Activated naive CD8-positive, alpha-beta T cell treated with anti-CD3 and anti-CD28 coated beads, Interleukin-2, amount 10 ng/mL, durations not matched to agents 7 days and 5 days (primary cell): Measurements from ENCODE around the gene CD93. TPM values are rescaled to one million over a fixed set of nuclear protein-coding genes. Genes with fewer than 3 reads are reported as not detected.

ENCODE experiments used
- ATAC-seq: fragments of 150-1000 bp; cut with Tn5 transposase; one replicate; pipeline ENCODE4 v1.10.0; 2021; ENCODE audit warnings: low read depth, moderate library complexity
- POLR2A ChIA-PET: fragments of 350-600 bp; sonication (Branson Sonifier 250); formaldehyde crosslinking; loops from one replicate; lab custom pipeline; 2021; ENCODE audit warnings: antibody characterized with exemption; lab: Charles Lee
- DNase-seq: peaks from one replicate; pipeline ENCODE4 v3.0.0; 2021
- H3K27ac Mint-ChIP-seq: one replicate; pipeline ENCODE4 v1.8.0; 2022; ENCODE audit warnings: mild to moderate bottlenecking, mixed read lengths
- H3K27me3 Mint-ChIP-seq: one replicate; pipeline ENCODE4 v1.8.0; 2022; ENCODE audit warnings: mild to moderate bottlenecking, moderate library complexity, mixed read lengths
- H3K36me3 Mint-ChIP-seq: one replicate; pipeline ENCODE4 v1.8.0; 2021; ENCODE audit warnings: mild to moderate bottlenecking, mixed read lengths
- H3K4me1 Mint-ChIP-seq: one replicate; pipeline ENCODE4 v1.8.0; 2021; ENCODE audit warnings: mixed read lengths
- H3K4me3 Mint-ChIP-seq: one replicate; pipeline ENCODE4 v1.8.0; 2022; ENCODE audit warnings: mild to moderate bottlenecking, moderate library complexity, mixed read lengths
- H3K9me3 Mint-ChIP-seq: one replicate; pipeline ENCODE4 v1.8.0; 2021; ENCODE audit warnings: mixed read lengths
- total RNA-seq, 2 experiments: library from RNA; stranded (reverse); gene quantifications; one replicate each; pipeline ENCODE4 v1.2.3, GENCODE V29; 2021

CD93 gene
- total RNA-seq, 2 experiments from 2014 or later: 0.47 to 0.48 TPM

GRCh38 chr20:23099791-23100719 is 13.9 kb upstream of the CD93 start:
- POLR2A ChIA-PET: no interaction called here
- H3K27me3 Mint-ChIP-seq: peaks cover 2% of the 10 kb centered on the region

DNA sequence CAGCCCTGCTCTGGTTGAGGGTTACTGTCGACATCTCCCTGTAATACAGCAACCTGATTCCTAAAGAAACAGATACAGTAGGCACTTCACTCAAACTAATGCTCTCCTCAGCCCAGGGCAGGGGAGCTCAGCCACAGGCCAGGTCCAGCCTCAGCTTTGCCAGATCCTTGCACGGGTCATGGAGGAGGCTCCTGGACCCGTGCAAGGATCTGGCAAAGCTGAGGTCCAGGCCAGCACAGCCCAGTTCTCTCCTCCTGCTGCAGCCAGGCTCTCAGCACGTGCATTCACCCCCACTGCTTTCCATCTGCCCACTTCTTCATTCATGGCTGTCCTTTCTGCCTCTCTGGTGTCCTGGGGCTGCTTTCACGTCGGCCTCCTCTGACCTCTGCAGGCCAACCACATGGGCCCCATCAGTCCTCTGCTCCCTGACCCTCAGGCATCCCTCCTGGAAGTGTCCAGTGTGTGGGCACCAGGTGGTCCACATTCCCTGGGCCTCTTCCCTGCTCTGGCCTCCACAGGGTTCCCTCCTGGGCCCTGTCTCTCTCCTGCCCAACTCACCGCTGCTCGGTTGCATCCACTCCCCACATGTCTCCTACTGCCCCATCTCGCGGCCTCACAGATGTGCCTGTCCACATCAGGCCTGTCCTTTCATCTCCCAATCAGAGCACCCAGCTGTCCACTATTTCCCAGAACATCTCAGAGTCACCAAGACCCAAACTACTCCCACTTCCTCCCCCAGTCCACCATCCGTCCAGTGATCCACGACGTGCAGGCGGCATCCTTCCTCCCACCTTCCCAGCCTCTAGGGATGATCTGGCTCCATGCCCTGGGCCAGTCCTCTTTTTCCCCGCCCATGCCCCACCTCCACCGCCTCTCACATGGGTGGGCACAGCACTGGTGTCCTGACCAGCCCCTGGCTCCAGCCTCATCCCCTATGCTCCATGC is 11.8 kb upstream of the CD93 start:
- Mint-ChIP-seq H3K9me3 (no peaks in the 10 kb centered on the region), H3K27me3 (peaks cover 2% of the 10 kb centered on the region), H3K27ac (no peak overlapping the region), H3K4me3 (no peak overlapping the region), H3K36me3 (no peaks in the 10 kb centered on the region), H3K4me1 (no peaks in the 10 kb centered on the region)
- POLR2A ChIA-PET: no interaction called here
- DNase-seq: no peak
- ATAC-seq: no peak

More at GRCh38 chr20:23099791-23100719, 13.9 kb upstream of the CD93 start:
- Mint-ChIP-seq H3K4me1 (peaks cover 1% of the 10 kb centered on the region), H3K9me3 (no peaks in the 10 kb centered on the region), H3K4me3 (no peak overlapping the region), H3K36me3 (no peaks in the 10 kb centered on the region), H3K27ac (no peak overlapping the region)
- DNase-seq: no peak
- no peak for ATAC-seq

DNA sequence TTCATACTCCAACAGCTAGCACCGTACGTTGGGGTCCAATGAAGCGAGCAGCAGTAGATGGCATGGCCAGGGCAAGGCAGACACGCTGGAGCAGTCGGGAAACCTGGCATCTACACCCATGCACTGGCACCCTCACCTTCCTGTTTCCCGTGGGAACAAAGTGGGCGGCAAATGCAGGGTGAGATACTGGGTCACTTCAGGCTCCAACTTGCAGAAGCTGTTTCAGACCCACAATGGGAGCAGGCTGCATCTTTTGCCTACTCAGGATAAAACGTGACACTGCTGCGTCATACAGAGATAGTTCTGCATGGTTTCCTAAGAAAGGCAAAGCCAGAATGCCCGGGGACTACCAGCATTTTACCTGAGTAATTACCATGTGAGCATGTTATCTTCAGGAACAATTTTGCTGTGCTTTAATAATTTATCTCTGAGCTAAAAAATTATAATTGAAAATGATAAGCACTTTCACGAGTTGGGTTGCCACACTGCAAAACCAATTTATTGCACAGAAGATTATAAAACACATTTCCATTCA is 10.9 kb upstream of the CD93 start:
- H3K36me3 Mint-ChIP-seq: no peaks in the 10 kb centered on the region
- H3K4me3 Mint-ChIP-seq: no peak overlapping the region
- H3K4me1 Mint-ChIP-seq: no peaks in the 10 kb centered on the region
- H3K27ac Mint-ChIP-seq: no peak overlapping the region
- H3K9me3 Mint-ChIP-seq: no peaks in the 10 kb centered on the region
- DNase-seq (no peak), ATAC-seq (no peak)
- POLR2A ChIA-PET: no interaction called here
- peaks cover 2% of the 10 kb centered on the region for H3K27me3 Mint-ChIP-seq

GRCh38 chr20:23096097-23096496 is 10.0 kb upstream of the CD93 start:
- DNase-seq: no peak
- Mint-ChIP-seq H3K4me1 (no peaks in the 10 kb centered on the region), H3K27me3 (peaks cover 2% of the 10 kb centered on the region), H3K36me3 (no peaks in the 10 kb centered on the region), H3K27ac (no peak overlapping the region), H3K4me3 (no peak overlapping the region), H3K9me3 (no peaks in the 10 kb centered on the region)
- POLR2A ChIA-PET: no interaction called here
- ATAC-seq: no peak

DNA sequence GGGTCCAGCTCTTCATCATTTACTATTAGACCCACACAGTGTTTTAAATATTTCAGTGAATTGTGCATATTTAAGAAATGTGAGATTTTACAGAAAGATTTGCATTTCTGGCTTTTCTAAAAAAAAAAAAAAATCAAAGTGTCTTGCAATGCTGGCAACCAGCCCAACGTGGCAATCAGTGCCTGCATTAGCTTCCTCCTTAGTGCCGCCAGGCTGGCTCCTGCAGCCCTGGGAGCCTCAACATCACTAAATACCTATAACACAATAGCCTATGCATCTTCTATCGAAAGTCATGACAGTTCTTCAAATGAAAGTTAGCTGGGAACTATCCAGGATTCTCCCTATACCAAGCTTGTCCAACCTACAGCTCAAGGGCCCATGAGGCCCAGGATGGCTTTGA is 9.4 kb upstream of the CD93 start:
- Mint-ChIP-seq H3K4me1 (no peaks in the 10 kb centered on the region), H3K27ac (no peak overlapping the region), H3K27me3 (peaks cover 2% of the 10 kb centered on the region), H3K4me3 (no peak overlapping the region), H3K36me3 (no peaks in the 10 kb centered on the region), H3K9me3 (no peaks in the 10 kb centered on the region)
- POLR2A ChIA-PET: no interaction called here
- no peak for ATAC-seq
- DNase-seq: no peak

DNA sequence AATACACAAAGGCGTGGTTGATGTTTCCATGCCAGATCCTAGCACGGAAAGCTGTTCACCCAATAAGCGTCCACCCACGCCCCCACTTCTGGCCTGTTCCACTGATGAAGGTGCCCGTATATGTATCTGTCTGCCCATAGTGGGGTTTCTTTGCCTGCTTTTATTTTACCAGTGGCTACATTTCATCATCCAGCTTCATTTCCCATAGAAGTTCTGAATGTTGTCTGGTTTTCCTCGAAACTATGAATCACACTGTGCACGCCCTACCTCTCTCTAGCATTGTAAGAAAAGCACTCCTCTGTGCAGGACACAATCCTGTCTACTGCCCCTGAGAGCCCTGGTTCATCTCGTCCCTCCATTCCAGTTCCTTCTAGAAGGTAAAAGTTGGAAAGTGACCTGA is 8.8 kb upstream of the CD93 start:
- POLR2A ChIA-PET: no interaction called here
- Mint-ChIP-seq H3K27ac (no peak overlapping the region), H3K4me1 (no peaks in the 10 kb centered on the region), H3K36me3 (no peaks in the 10 kb centered on the region), H3K9me3 (no peaks in the 10 kb centered on the region), H3K4me3 (no peak overlapping the region), H3K27me3 (peaks cover 2% of the 10 kb centered on the region)
- DNase-seq: no peak
- ATAC-seq: no peak

DNA sequence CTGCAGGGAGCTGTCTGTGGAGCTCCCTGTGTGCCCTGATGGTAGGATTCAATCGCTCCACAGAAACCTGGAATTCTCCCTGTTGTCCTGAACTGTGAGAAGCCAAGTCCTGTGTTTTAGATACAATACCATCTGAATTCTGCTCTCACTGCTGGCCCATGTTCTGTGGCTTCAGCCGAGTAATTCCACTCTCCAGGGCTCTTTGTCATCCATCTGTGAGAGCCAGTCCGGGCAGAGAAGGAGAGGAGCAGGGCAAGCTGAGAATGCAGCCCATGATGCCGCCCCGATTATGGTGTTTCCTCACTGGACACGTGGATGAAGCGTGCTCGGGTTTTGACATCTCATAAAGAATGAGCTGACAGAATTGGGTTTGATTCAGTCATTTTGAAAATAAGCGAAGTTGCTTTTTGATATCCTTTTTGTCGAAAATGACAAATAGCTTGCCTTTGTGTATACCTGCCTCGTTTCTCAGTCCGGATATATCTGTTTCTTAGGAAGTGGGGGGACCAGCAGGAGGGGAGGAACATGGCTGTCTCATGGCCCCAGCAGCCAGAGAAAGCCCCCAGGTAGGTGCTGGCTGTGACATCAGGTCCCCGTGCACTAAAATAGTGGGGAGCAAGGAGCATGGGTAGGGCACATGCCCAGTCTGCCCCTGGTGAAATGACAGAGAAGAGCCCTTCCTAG is 8.2 kb upstream of the CD93 start:
- Mint-ChIP-seq H3K9me3 (no peaks in the 10 kb centered on the region), H3K27me3 (peaks cover 2% of the 10 kb centered on the region), H3K4me1 (no peaks in the 10 kb centered on the region), H3K27ac (no peak overlapping the region), H3K36me3 (no peaks in the 10 kb centered on the region), H3K4me3 (no peak overlapping the region)
- DNase-seq: no peak
- no peak for ATAC-seq
- POLR2A ChIA-PET: no interaction called here

DNA sequence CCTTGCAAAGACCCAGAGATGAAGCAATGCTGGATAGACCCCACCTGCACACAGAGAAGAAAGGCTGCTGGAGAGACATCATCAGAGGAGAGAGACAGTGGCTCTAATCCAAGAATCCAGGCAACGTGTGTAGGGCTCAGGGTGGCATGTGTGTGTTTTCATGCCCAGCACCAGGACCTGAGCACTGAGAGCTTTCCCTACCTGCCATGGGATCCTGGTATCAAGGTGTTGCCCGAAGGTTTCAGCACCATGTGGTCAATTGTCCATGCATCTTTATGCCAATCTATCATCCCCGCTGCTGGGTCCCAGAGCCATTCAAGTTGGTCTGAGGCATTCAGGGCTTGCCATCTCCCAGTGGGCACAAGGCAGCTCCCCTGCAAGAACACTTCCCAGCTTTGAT is 7.5 kb upstream of the CD93 start:
- POLR2A ChIA-PET: no interaction called here
- DNase-seq: no peak
- Mint-ChIP-seq H3K4me3 (no peak overlapping the region), H3K27ac (no peak overlapping the region), H3K27me3 (peaks cover 2% of the 10 kb centered on the region), H3K4me1 (no peaks in the 10 kb centered on the region), H3K36me3 (no peaks in the 10 kb centered on the region), H3K9me3 (no peaks in the 10 kb centered on the region)
- no peak for ATAC-seq

DNA sequence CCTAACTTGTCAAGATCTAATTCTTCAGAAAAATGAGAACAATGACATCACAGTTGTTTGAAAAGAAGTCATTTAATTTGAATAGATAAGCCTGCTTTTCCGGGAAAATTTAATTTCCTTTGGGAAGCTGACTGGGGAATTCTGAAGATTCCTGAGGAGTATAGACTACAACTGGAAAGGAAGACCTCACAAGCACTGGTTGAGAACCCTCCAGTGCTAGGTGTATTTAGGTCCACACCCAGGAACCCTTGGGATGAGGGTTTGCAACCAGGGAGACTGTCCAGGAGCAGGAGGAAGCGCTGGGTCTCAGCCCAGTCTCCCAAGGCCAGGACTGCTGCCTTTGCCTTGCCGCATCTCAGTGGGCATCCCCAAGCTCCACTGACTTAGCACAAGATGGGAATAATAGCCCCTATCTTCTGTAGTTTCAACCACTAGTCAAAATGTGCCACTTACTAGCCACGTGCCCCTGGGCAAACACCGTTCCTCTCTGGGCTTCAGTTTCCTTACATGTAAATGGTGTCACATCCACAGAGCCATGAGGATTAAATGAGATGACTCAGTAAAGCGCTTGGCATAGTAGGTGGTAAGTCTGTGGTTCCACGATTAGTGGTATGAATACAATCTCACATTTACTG is 6.9 kb upstream of the CD93 start:
- H3K27me3 Mint-ChIP-seq: peaks cover 1% of the 10 kb centered on the region
- no peaks in the 10 kb centered on the region for H3K36me3 Mint-ChIP-seq
- POLR2A ChIA-PET: no interaction called here
- DNase-seq: no peak
- no peaks in the 10 kb centered on the region for H3K4me1 Mint-ChIP-seq
- no peaks in the 10 kb centered on the region for H3K9me3 Mint-ChIP-seq
- ATAC-seq: no peak
- no peak overlapping the region for H3K4me3 Mint-ChIP-seq
- H3K27ac Mint-ChIP-seq: no peak overlapping the region

GRCh38 chr20:23092384-23092756 is 6.2 kb upstream of the CD93 start:
- H3K4me1 Mint-ChIP-seq: peaks cover 2% of the 10 kb centered on the region
- H3K27ac Mint-ChIP-seq: no peak overlapping the region
- POLR2A ChIA-PET: no interaction called here
- H3K36me3 Mint-ChIP-seq: no peaks in the 10 kb centered on the region
- H3K27me3 Mint-ChIP-seq: no peaks in the 10 kb centered on the region
- no peak overlapping the region for H3K4me3 Mint-ChIP-seq
- ATAC-seq (no peak), DNase-seq (no peak)
- no peaks in the 10 kb centered on the region for H3K9me3 Mint-ChIP-seq

GRCh38 chr20:23091721-23092383 is 5.7 kb upstream of the CD93 start:
- Mint-ChIP-seq H3K27ac (no peak overlapping the region), H3K36me3 (no peaks in the 10 kb centered on the region), H3K9me3 (no peaks in the 10 kb centered on the region), H3K27me3 (no peaks in the 10 kb centered on the region), H3K4me3 (no peak overlapping the region), H3K4me1 (peaks cover 2% of the 10 kb centered on the region)
- ATAC-seq: no peak
- POLR2A ChIA-PET: interaction anchor here (0.7 kb wide), 1 partner anchor 55 kb away, joined by 6 read pairs; no protein-coding TSS in a partner anchor
- DNase-seq: no peak

GRCh38 chr20:23090878-23091277 is 4.8 kb upstream of the CD93 start:
- Mint-ChIP-seq H3K4me1 (peaks cover 7% of the 10 kb centered on the region), H3K9me3 (no peaks in the 10 kb centered on the region), H3K27me3 (no peaks in the 10 kb centered on the region), H3K27ac (no peak overlapping the region), H3K36me3 (no peaks in the 10 kb centered on the region), H3K4me3 (no peak overlapping the region)
- POLR2A ChIA-PET: interaction anchor here (0.7 kb wide), 1 partner anchor 56 kb away, joined by 6 read pairs; no protein-coding TSS in a partner anchor
- no peak for ATAC-seq
- DNase-seq: no peak
